Measurements from ENCODE around the gene PSAPL1.

The PSAPL1 gene

GRCh38 chr4:7381890-7382633 is 52.7 kb downstream of the PSAPL1 start:
- no peak for DNase-seq (ENCODE audit: low read depth)

- no peak for DNase-seq (ENCODE audit: low read depth)
Observed at GRCh38 chr4:7381221-7381889, 53.4 kb downstream of the PSAPL1 start.
